Astrocyte (in vitro differentiated cells and primary cell): ENCODE measurements around the gene LRMDA.

Experiments used
- EZH2 ChIP-seq: IDR thresholded peaks from 2 replicates; pipeline ENCODE4 v1.6.1; 2012; ENCODE audit warnings: mild to moderate bottlenecking, low read length, inconsistent platforms; ENCODE audit not compliant: insufficient read depth
- TF ChIP-seq, protein P1 (sequence below): IDR thresholded peaks from 2 replicates; pipeline ENCODE4 v1.5.1; 2011; ENCODE audit warnings: low read depth, mild to moderate bottlenecking, inconsistent platforms, low read length, moderate library complexity; ENCODE audit not compliant: insufficient read depth

- TF ChIP-seq, protein P1, sequence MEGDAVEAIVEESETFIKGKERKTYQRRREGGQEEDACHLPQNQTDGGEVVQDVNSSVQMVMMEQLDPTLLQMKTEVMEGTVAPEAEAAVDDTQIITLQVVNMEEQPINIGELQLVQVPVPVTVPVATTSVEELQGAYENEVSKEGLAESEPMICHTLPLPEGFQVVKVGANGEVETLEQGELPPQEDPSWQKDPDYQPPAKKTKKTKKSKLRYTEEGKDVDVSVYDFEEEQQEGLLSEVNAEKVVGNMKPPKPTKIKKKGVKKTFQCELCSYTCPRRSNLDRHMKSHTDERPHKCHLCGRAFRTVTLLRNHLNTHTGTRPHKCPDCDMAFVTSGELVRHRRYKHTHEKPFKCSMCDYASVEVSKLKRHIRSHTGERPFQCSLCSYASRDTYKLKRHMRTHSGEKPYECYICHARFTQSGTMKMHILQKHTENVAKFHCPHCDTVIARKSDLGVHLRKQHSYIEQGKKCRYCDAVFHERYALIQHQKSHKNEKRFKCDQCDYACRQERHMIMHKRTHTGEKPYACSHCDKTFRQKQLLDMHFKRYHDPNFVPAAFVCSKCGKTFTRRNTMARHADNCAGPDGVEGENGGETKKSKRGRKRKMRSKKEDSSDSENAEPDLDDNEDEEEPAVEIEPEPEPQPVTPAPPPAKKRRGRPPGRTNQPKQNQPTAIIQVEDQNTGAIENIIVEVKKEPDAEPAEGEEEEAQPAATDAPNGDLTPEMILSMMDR, result no peak
- no peak for TF ChIP-seq EZH2
These were observed 814.6 kb downstream of the LRMDA start for GRCh38 chr10:76245951-76246495.
